ENCODE measurements around the gene PPBP. TPM values are rescaled to one million over a fixed set of nuclear protein-coding genes. Genes with fewer than 3 reads are reported as not detected.
"Not testable (repeated sequence)": the region's sequence is repeated elsewhere in the genome, so short reads cannot be mapped to it uniquely, and the experiment has no call there.

The PPBP gene
- total and polyA plus RNA-seq, 8 donors = 0.31 TPM; not detected in 7

- ATAC-seq (no peak), DNase-seq (no peak), FAIRE-seq (no peak)
- no peak overlapping the region for H3K4me3 ChIP-seq
- H3K36me3 ChIP-seq = no peaks in the 10 kb centered on the region
- H3K27me3 ChIP-seq = no peaks in the 10 kb centered on the region
- H3K9me3 ChIP-seq = no peaks in the 10 kb centered on the region
- no peak for TF ChIP-seq CTCF (IDR thresholded peaks at IDR 0.05)
- no peak overlapping the region for H3K27ac ChIP-seq
- intact Hi-C loops (cut with DNase I) = no loop called here
- no peaks in the 10 kb centered on the region for H3K4me1 ChIP-seq
Observed at GRCh38 chr4:73970945-73971344, 17.0 kb downstream of the PPBP start.

GRCh38 chr4:73970011-73970410 lies 18.0 kb downstream of the PPBP start:
- FAIRE-seq (no peak), ATAC-seq (no peak), DNase-seq (no peak)
- no peaks in the 10 kb centered on the region for H3K36me3 ChIP-seq
- no peak overlapping the region for H3K27ac ChIP-seq
- TF ChIP-seq CTCF (IDR thresholded peaks at IDR 0.05) = no peak
- H3K27me3 ChIP-seq = no peaks in the 10 kb centered on the region
- 76 to 77% methylated on average over 1 of the region's 1 CpG for WGBS, 2 donors
- no peaks in the 10 kb centered on the region for H3K9me3 ChIP-seq
- intact Hi-C loops (cut with DNase I) = no loop called here
- H3K4me1 ChIP-seq = no peaks in the 10 kb centered on the region
- H3K4me3 ChIP-seq = no peak overlapping the region

- no peaks in the 10 kb centered on the region for H3K4me1 ChIP-seq
- H3K4me3 ChIP-seq = no peak overlapping the region
- intact Hi-C loops (cut with DNase I) = no loop called here
- TF ChIP-seq CTCF (IDR thresholded peaks at IDR 0.05) = no peak
- FAIRE-seq (no peak), DNase-seq (no peak), ATAC-seq (no peak)
- H3K27ac ChIP-seq = no peak overlapping the region
- no peaks in the 10 kb centered on the region for H3K36me3 ChIP-seq
- H3K9me3 ChIP-seq = no peaks in the 10 kb centered on the region
- no peaks in the 10 kb centered on the region for H3K27me3 ChIP-seq
Observed at GRCh38 chr4:73967866-73968265, 20.1 kb downstream of the PPBP start.

GRCh38 chr4:73964862-73965611 lies 23.0 kb downstream of the PPBP start:
- DNase-seq (peak in 3 of 6 donors; percentile 30 to 54 (median 31)), FAIRE-seq (no peak), ATAC-seq (peak in 3 of 4 donors; percentile 64 to 84 (median 65))
- intact Hi-C loops (cut with DNase I) = no loop called here
- Histone ChIP-seq H3K4me1 (no peaks in the 10 kb centered on the region), H3K36me3 (no peaks in the 10 kb centered on the region), H3K4me3 (no peak overlapping the region), H3K9me3 (no peaks in the 10 kb centered on the region), H3K27me3 (no peaks in the 10 kb centered on the region), H3K27ac (no peak overlapping the region)
- TF ChIP-seq CTCF (IDR thresholded peaks at IDR 0.05) = peak in 1 of 4 donors; percentile 17
- 45 to 50% methylated on average over 7 of the region's 7 CpGs for WGBS, 2 donors

- Histone ChIP-seq H3K4me3 (no peak overlapping the region), H3K27ac (no peak overlapping the region), H3K27me3 (no peaks in the 10 kb centered on the region), H3K4me1 (no peaks in the 10 kb centered on the region), H3K9me3 (no peaks in the 10 kb centered on the region), H3K36me3 (no peaks in the 10 kb centered on the region)
- WGBS, 2 donors = 47 to 54% methylated on average over 2 of the region's 2 CpGs
- intact Hi-C loops (cut with DNase I) = no loop called here
- no peak for TF ChIP-seq CTCF (IDR thresholded peaks at IDR 0.05)
- FAIRE-seq (no peak), DNase-seq (no peak), ATAC-seq (no peak)
Observed at GRCh38 chr4:73962724-73963123, 25.3 kb downstream of the PPBP start.

- intact Hi-C loops (cut with DNase I); FAIRE-seq; H3K36me3 ChIP-seq; ATAC-seq; H3K4me3 ChIP-seq; H3K27me3 ChIP-seq; H3K4me1 ChIP-seq; DNase-seq; H3K9me3 ChIP-seq; H3K27ac ChIP-seq: not testable (repeated sequence)
- 97% methylated on average over 1 of the region's 1 CpG for WGBS, 2 donors
Observed at GRCh38 chr4:73959041-73959440, 28.9 kb downstream of the PPBP start.

Measured in pancreas (tissue), 10 donors.